ENCODE results near the gene SCRT2.

Gene SCRT2

DNA sequence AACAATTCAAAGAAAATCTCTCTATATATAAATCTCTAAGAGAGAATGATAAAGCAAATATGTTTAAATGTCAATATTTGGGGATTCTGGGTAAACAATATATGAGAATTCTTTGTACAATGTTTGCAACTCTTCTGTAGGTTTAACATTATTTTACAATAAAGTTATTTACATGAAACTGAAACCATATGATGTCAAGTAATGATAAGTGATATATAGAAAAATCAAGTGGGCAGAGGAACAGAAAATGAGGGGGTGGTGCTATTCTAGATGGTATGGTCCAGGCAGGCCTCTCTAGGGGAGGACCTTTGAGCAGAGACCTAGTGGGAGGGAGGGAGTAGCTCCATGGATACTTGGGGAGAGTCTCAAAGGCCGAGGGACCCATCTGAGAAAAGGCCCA lies 16.4 kb upstream of the SCRT2 start:
- TF ChIP-seq EZH2 (IDR thresholded peaks at IDR 0.05; ENCODE audit: borderline replicate concordance, low read length) = no peak
- TF ChIP-seq, protein P1, sequence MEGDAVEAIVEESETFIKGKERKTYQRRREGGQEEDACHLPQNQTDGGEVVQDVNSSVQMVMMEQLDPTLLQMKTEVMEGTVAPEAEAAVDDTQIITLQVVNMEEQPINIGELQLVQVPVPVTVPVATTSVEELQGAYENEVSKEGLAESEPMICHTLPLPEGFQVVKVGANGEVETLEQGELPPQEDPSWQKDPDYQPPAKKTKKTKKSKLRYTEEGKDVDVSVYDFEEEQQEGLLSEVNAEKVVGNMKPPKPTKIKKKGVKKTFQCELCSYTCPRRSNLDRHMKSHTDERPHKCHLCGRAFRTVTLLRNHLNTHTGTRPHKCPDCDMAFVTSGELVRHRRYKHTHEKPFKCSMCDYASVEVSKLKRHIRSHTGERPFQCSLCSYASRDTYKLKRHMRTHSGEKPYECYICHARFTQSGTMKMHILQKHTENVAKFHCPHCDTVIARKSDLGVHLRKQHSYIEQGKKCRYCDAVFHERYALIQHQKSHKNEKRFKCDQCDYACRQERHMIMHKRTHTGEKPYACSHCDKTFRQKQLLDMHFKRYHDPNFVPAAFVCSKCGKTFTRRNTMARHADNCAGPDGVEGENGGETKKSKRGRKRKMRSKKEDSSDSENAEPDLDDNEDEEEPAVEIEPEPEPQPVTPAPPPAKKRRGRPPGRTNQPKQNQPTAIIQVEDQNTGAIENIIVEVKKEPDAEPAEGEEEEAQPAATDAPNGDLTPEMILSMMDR (IDR thresholded peaks at IDR 0.05; ENCODE audit: low read length) = no peak
- no peak overlapping the region for H3K27ac ChIP-seq (ENCODE audit: low read depth, low read length, poor library complexity, severe bottlenecking)

DNA sequence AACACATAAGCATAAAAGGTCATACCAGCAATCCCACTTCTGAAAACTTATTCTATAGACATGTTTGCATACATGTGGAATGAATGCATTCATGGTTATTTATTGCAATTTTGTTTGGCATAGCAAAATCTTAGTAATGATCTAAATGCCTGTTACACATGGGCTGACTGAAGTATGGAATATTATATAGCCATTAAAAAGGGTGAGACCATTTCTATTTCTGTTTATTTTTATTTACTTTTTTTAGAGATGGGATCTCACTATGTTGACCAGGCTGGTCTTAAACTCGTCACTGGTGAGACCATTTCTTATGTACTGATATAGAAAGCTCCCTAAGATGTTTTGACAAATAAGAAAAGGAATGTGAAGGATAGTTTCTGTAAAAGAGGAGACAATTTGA lies 14.3 kb upstream of the SCRT2 start:
- Histone ChIP-seq H3K36me3 (ENCODE audit: insufficient read depth, low read length) (no peaks in the 10 kb centered on the region), H3K27ac (ENCODE audit: low read depth, low read length, poor library complexity, severe bottlenecking) (no peak overlapping the region), H3K27me3 (ENCODE audit: insufficient read depth, low read length) (0 out of 2 replicates have a peak, but pooled peaks cover 8% of the 10 kb centered on the region), H3K9me3 (ENCODE audit: low read length) (no peaks in the 10 kb centered on the region), H3K79me2 (ENCODE audit: insufficient read depth, low read length) (no peaks in the 10 kb centered on the region), H3F3A (ENCODE audit: insufficient read depth, low read length) (no peaks in the 10 kb centered on the region), H3K9ac (ENCODE audit: low read length) (no peak overlapping the region), H3K9me2 (ENCODE audit: low read depth, low read length) (no peaks in the 10 kb centered on the region), H3K4me2 (ENCODE audit: low read length) (no peak overlapping the region), H2AFZ (ENCODE audit: low read length) (no peak overlapping the region), H3K4me1 (ENCODE audit: insufficient read depth, low read length, severe bottlenecking) (no peaks in the 10 kb centered on the region), H4K20me1 (ENCODE audit: insufficient read depth, low read length) (no peaks in the 10 kb centered on the region), H3K4me3 (ENCODE audit: low read depth, low read length, poor library complexity, severe bottlenecking) (no peak overlapping the region)
- TF ChIP-seq, protein P1 (IDR thresholded peaks at IDR 0.05; ENCODE audit: low read length) = no peak
- no peak for TF ChIP-seq EZH2 (IDR thresholded peaks at IDR 0.05; ENCODE audit: borderline replicate concordance, low read length)

More for the DNA sequence above, 16.4 kb upstream of the SCRT2 start:
- Histone ChIP-seq H3K27me3 (ENCODE audit: insufficient read depth, low read length) (0 out of 2 replicates have a peak, but pooled peaks cover 8% of the 10 kb centered on the region), H3K4me3 (ENCODE audit: low read depth, low read length, poor library complexity, severe bottlenecking) (no peak overlapping the region), H3K4me1 (ENCODE audit: insufficient read depth, low read length, severe bottlenecking) (no peaks in the 10 kb centered on the region), H3K4me2 (ENCODE audit: low read length) (no peak overlapping the region), H3K9ac (ENCODE audit: low read length) (no peak overlapping the region), H3K9me2 (ENCODE audit: low read depth, low read length) (no peaks in the 10 kb centered on the region), H3K79me2 (ENCODE audit: insufficient read depth, low read length) (no peaks in the 10 kb centered on the region), H3F3A (ENCODE audit: insufficient read depth, low read length) (no peaks in the 10 kb centered on the region), H2AFZ (ENCODE audit: low read length) (no peak overlapping the region), H3K36me3 (ENCODE audit: insufficient read depth, low read length) (no peaks in the 10 kb centered on the region), H3K9me3 (ENCODE audit: low read length) (no peaks in the 10 kb centered on the region), H4K20me1 (ENCODE audit: insufficient read depth, low read length) (no peaks in the 10 kb centered on the region)

DNA sequence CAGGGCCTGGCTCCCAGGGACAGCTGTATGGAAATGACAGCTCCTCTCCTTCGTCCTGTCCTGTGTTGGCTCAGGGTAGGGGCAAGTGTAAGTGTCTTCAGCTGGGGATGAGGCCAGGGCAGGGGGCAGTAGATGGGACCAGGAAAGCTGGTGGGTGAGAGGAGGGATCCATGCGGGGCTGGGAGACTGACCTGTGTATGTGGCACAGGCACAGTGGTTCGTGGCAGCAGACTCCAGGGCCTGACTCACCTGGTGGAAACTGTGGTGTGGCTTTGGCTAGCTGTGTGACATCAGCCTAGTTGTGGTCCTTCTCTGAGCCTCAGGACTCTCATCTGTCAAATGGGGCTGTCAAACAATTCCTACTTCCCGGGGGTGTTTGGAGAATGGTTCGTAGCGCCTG lies 13.7 kb upstream of the SCRT2 start:
- no peaks in the 10 kb centered on the region for H3K9me3 ChIP-seq (ENCODE audit: low read length)
- H3K79me2 ChIP-seq (ENCODE audit: insufficient read depth, low read length) = no peaks in the 10 kb centered on the region
- H3K27ac ChIP-seq (ENCODE audit: low read depth, low read length, poor library complexity, severe bottlenecking) = no peak overlapping the region
- 0 out of 2 replicates have a peak, but pooled peaks cover 8% of the 10 kb centered on the region for H3K27me3 ChIP-seq (ENCODE audit: insufficient read depth, low read length)
- H3K4me1 ChIP-seq (ENCODE audit: insufficient read depth, low read length, severe bottlenecking) = no peaks in the 10 kb centered on the region
- no peaks in the 10 kb centered on the region for H3K9me2 ChIP-seq (ENCODE audit: low read depth, low read length)
- TF ChIP-seq EZH2 (IDR thresholded peaks at IDR 0.05; ENCODE audit: borderline replicate concordance, low read length) = no peak
- TF ChIP-seq, protein P1 (IDR thresholded peaks at IDR 0.05; ENCODE audit: low read length) = no peak
- no peak overlapping the region for H3K4me3 ChIP-seq (ENCODE audit: low read depth, low read length, poor library complexity, severe bottlenecking)
- H2AFZ ChIP-seq (ENCODE audit: low read length) = no peak overlapping the region
- no peaks in the 10 kb centered on the region for H4K20me1 ChIP-seq (ENCODE audit: insufficient read depth, low read length)
- no peaks in the 10 kb centered on the region for H3F3A ChIP-seq (ENCODE audit: insufficient read depth, low read length)
- H3K9ac ChIP-seq (ENCODE audit: low read length) = no peak overlapping the region
- no peaks in the 10 kb centered on the region for H3K36me3 ChIP-seq (ENCODE audit: insufficient read depth, low read length)
- no peak overlapping the region for H3K4me2 ChIP-seq (ENCODE audit: low read length)

All from OCI-LY1 (cell line).